RPMI8226 (cell line): Measurements from ENCODE around the gene SMIM1.
"Not testable (repeated sequence)": the region's sequence is repeated elsewhere in the genome, so short reads cannot be mapped to it uniquely, and the experiment has no call there.

Experiments used
- DNase-seq: peaks from one replicate; pipeline ENCODE4 v3.0.0-alpha.2; 2015

Gene SMIM1

GRCh38 chr1:3796215-3797061 lies 23.9 kb downstream of the SMIM1 start, which contains the start of gene LRRC47:
TSS of gene LRRC47 (minus strand) at chr1:3796498. CDS start at chr1:3796476, 22 bp downstream.
- peak; percentile 98 for DNase-seq

- no peak for DNase-seq
Observed at GRCh38 chr1:3799976-3800685, 27.6 kb downstream of the SMIM1 start.

GRCh38 chr1:3800795-3801194 lies 28.2 kb downstream of the SMIM1 start:
- not testable (repeated sequence) for DNase-seq

- no peak for DNase-seq
Observed at GRCh38 chr1:3803905-3804626, 31.5 kb downstream of the SMIM1 start.

- not testable (repeated sequence) for DNase-seq
Observed at GRCh38 chr1:3804627-3804944, 32.0 kb downstream of the SMIM1 start.

GRCh38 chr1:3805038-3805437 lies 32.5 kb downstream of the SMIM1 start:
- no peak for DNase-seq

- DNase-seq = no peak
Observed at GRCh38 chr1:3807769-3808168, 35.2 kb downstream of the SMIM1 start.

GRCh38 chr1:3809680-3810079 lies 37.1 kb downstream of the SMIM1 start:
- no peak for DNase-seq

GRCh38 chr1:3810149-3810761 lies 37.7 kb downstream of the SMIM1 start:
- DNase-seq = not testable (repeated sequence)

- DNase-seq = no peak
Observed at GRCh38 chr1:3811595-3811911, 39.0 kb downstream of the SMIM1 start.

- DNase-seq = no peak
Observed at GRCh38 chr1:3814065-3814464, 41.5 kb downstream of the SMIM1 start.

- no peak for DNase-seq
Observed at GRCh38 chr1:3814771-3815561, 42.4 kb downstream of the SMIM1 start.

GRCh38 chr1:3816331-3817137 lies 44.0 kb downstream of the SMIM1 start:
- no peak for DNase-seq

GRCh38 chr1:3817138-3817740 lies 44.7 kb downstream of the SMIM1 start:
- DNase-seq = no peak

GRCh38 chr1:3817821-3818597 lies 45.5 kb downstream of the SMIM1 start:
- DNase-seq = no peak

- DNase-seq = no peak
Observed at GRCh38 chr1:3819771-3820200, 47.2 kb downstream of the SMIM1 start.

GRCh38 chr1:3820316-3820715 lies 47.8 kb downstream of the SMIM1 start:
- no peak for DNase-seq

GRCh38 chr1:3821004-3821403 lies 48.5 kb downstream of the SMIM1 start:
- no peak for DNase-seq

- DNase-seq = no peak
Observed at GRCh38 chr1:3821447-3821846, 48.9 kb downstream of the SMIM1 start.

- no peak for DNase-seq
Observed at GRCh38 chr1:3821908-3822307, 49.4 kb downstream of the SMIM1 start.
